GM12873 (cell line): ENCODE data around the gene CLEC1B.

Experiments used
- CTCF ChIP-seq: IDR thresholded peaks from 2 replicates; pipeline ENCODE4 v1.5.1; 2012; ENCODE audit warnings: low read depth, mild to moderate bottlenecking, moderate library complexity, low read length, control low read depth; ENCODE audit not compliant: insufficient read depth; ENCODE audit errors: missing control alignments

The CLEC1B gene

GRCh38 chr12:9947674-9948073 lies 51.2 kb downstream of the CLEC1B start:
- no peak for TF ChIP-seq CTCF

- no peak for TF ChIP-seq CTCF
Measured at GRCh38 chr12:9944391-9944790, 54.5 kb downstream of the CLEC1B start.

- no peak for TF ChIP-seq CTCF
Measured at GRCh38 chr12:9943240-9943639, 55.7 kb downstream of the CLEC1B start.
